ENCODE data around the gene HECW1.

DNA sequence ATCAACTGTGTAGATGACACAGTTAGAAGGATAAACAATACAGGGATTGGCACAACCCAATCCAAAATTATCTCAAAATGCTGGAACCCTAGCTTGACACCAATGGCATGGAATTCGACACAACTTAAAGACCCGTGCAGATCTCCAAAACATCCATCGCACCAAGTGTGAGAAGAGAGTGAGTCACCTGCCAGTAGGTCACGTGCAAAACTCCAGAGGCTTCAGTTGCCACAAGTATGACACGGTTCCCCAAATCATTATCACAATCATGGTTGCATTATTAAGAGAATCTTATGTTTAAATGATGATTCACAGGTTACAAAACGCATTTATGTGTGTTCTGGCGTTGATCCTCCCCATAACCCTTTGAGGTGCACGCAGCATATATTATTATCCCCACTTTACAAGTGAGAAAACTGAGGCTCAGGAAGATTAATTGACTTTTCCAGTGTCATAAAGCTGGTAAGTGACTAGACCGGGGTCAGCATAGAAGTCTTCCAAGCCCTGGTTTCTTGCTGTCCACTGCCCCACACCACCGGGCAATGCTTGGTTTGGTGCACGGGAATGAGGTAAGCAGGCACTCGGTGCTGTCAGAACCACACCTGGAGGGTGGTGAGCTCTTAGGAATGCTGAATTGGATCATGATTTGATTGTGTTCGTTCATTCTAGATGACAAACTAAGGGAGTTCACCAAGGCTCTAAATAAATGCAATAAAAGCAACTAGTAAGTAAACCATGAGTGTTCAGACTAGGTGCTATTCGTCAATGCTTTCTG lies 446.9 kb downstream of the HECW1 start:
- TF ChIP-seq, protein P1, sequence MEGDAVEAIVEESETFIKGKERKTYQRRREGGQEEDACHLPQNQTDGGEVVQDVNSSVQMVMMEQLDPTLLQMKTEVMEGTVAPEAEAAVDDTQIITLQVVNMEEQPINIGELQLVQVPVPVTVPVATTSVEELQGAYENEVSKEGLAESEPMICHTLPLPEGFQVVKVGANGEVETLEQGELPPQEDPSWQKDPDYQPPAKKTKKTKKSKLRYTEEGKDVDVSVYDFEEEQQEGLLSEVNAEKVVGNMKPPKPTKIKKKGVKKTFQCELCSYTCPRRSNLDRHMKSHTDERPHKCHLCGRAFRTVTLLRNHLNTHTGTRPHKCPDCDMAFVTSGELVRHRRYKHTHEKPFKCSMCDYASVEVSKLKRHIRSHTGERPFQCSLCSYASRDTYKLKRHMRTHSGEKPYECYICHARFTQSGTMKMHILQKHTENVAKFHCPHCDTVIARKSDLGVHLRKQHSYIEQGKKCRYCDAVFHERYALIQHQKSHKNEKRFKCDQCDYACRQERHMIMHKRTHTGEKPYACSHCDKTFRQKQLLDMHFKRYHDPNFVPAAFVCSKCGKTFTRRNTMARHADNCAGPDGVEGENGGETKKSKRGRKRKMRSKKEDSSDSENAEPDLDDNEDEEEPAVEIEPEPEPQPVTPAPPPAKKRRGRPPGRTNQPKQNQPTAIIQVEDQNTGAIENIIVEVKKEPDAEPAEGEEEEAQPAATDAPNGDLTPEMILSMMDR (conservative IDR thresholded peaks at IDR 0.05; ENCODE audit: low read depth in 2 of 2), result no peak
- TF ChIP-seq, protein P2, sequence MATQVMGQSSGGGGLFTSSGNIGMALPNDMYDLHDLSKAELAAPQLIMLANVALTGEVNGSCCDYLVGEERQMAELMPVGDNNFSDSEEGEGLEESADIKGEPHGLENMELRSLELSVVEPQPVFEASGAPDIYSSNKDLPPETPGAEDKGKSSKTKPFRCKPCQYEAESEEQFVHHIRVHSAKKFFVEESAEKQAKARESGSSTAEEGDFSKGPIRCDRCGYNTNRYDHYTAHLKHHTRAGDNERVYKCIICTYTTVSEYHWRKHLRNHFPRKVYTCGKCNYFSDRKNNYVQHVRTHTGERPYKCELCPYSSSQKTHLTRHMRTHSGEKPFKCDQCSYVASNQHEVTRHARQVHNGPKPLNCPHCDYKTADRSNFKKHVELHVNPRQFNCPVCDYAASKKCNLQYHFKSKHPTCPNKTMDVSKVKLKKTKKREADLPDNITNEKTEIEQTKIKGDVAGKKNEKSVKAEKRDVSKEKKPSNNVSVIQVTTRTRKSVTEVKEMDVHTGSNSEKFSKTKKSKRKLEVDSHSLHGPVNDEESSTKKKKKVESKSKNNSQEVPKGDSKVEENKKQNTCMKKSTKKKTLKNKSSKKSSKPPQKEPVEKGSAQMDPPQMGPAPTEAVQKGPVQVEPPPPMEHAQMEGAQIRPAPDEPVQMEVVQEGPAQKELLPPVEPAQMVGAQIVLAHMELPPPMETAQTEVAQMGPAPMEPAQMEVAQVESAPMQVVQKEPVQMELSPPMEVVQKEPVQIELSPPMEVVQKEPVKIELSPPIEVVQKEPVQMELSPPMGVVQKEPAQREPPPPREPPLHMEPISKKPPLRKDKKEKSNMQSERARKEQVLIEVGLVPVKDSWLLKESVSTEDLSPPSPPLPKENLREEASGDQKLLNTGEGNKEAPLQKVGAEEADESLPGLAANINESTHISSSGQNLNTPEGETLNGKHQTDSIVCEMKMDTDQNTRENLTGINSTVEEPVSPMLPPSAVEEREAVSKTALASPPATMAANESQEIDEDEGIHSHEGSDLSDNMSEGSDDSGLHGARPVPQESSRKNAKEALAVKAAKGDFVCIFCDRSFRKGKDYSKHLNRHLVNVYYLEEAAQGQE (IDR thresholded peaks at IDR 0.05; ENCODE audit: unreplicated experiment), result no peak
- TF ChIP-seq EZH2phosphoT487 (IDR thresholded peaks at IDR 0.05; ENCODE audit: unreplicated experiment) (no peak), EZH2 (IDR thresholded peaks at IDR 0.05; ENCODE audit: low read depth, unreplicated experiment) (no peak), ZNF331 (CRISPR knock-in tag; IDR thresholded peaks at IDR 0.05; ENCODE audit: low read depth) (no peak), NANOG (IDR thresholded peaks at IDR 0.05; ENCODE audit: borderline replicate concordance) (no peak), POLR2AphosphoS5 (IDR thresholded peaks at IDR 0.05; ENCODE audit: low read depth) (no peak), JUNB (IDR thresholded peaks at IDR 0.05; ENCODE audit: unreplicated experiment) (no peak)
- TF ChIP-seq, protein P3, sequence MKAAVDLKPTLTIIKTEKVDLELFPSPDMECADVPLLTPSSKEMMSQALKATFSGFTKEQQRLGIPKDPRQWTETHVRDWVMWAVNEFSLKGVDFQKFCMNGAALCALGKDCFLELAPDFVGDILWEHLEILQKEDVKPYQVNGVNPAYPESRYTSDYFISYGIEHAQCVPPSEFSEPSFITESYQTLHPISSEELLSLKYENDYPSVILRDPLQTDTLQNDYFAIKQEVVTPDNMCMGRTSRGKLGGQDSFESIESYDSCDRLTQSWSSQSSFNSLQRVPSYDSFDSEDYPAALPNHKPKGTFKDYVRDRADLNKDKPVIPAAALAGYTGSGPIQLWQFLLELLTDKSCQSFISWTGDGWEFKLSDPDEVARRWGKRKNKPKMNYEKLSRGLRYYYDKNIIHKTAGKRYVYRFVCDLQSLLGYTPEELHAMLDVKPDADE (IDR thresholded peaks at IDR 0.05), result no peak
